CD14-positive monocyte (primary cell): ENCODE data around the gene RIPK1. TPM values are rescaled to one million over a fixed set of nuclear protein-coding genes. Genes with fewer than 3 reads are reported as not detected.

Experiments
- DNase-seq, 3 donors: peaks; one replicate each; pipeline ENCODE4 v3.0.0-alpha.2; 2011 to 2022
- H2AFZ ChIP-seq: 2 replicates; pipeline ENCODE4 v1.6.0; 2012; ENCODE audit warnings: mild to moderate bottlenecking, low read depth, low read length, inconsistent platforms; ENCODE audit not compliant: insufficient read depth, poor library complexity, severe bottlenecking
- H3K27ac ChIP-seq, 2 donors: 1 replicate in 1 of 2; 2 replicates in 1 of 2; pipeline ENCODE4 v1.5.1; 2012 to 2013; ENCODE audit warnings: low read length in 2 of 2, control low read depth in 1 of 2, inconsistent platforms in 1 of 2, low read depth in 1 of 2, mild to moderate bottlenecking in 1 of 2
- H3K27me3 ChIP-seq, 2 donors: one replicate each; pipeline versions ENCODE4 v1.6.0 to v1.6.1; 2011 to 2013; ENCODE audit warnings: low read length in 2 of 2; ENCODE audit not compliant: control insufficient read depth in 2 of 2, insufficient read depth in 2 of 2
- H3K36me3 ChIP-seq, 2 donors: replicated peaks in 1 of 2; 1 replicate in 1 of 2; 2 replicates in 1 of 2; pipeline versions ENCODE4 v1.5.1 to v1.6.1; 2012 to 2013; ENCODE audit warnings: low read length in 2 of 2, control low read depth in 1 of 2, inconsistent platforms in 1 of 2, mild to moderate bottlenecking in 1 of 2; ENCODE audit not compliant: insufficient read depth in 2 of 2, control insufficient read depth in 1 of 2
- H3K4me1 ChIP-seq, 2 donors: 1 replicate in 1 of 2; 2 replicates in 1 of 2; pipeline versions ENCODE4 v1.5.1 to v1.6.1; 2012 to 2013; ENCODE audit warnings: low read length in 2 of 2, control low read depth in 1 of 2, inconsistent platforms in 1 of 2, mild to moderate bottlenecking in 1 of 2, moderate library complexity in 1 of 2; ENCODE audit not compliant: insufficient read depth in 2 of 2, control insufficient read depth in 1 of 2
- H3K4me2 ChIP-seq: replicated peaks from 2 replicates; pipeline ENCODE3; 2012; ENCODE audit warnings: low read length, moderate library complexity, mild to moderate bottlenecking; ENCODE audit not compliant: poor library complexity, severe bottlenecking; ENCODE audit errors: extremely low read depth
- H3K4me3 ChIP-seq, 3 experiments: fragments of 200-600 bp in 1 of 3; sonication (generic) in 1 of 3; replicated peaks in 1 of 3; 1 replicate in 2 of 3; 2 replicates in 1 of 3; pipeline ENCODE4 v1.5.1; 2011 to 2013; ENCODE audit warnings: low read length in 3 of 3, mild to moderate bottlenecking in 3 of 3, control low read depth in 2 of 3, low read depth in 2 of 3, inconsistent platforms in 1 of 3, moderate library complexity in 1 of 3
- H3K79me2 ChIP-seq: 2 replicates; pipeline ENCODE4 v1.6.0; 2012; ENCODE audit warnings: mild to moderate bottlenecking, control low read depth, inconsistent platforms, low read length, moderate library complexity; ENCODE audit not compliant: insufficient read depth
- H3K9ac ChIP-seq: 2 replicates; pipeline ENCODE4 v1.6.0; 2017; ENCODE audit warnings: low read length, mild to moderate bottlenecking; ENCODE audit not compliant: insufficient read depth, poor library complexity, severe bottlenecking
- H3K9me3 ChIP-seq, 2 donors: replicated peaks in 1 of 2; 1 replicate in 1 of 2; 2 replicates in 1 of 2; pipeline versions ENCODE4 v1.5.1 to v1.6.1; 2012 to 2013; ENCODE audit warnings: low read length in 2 of 2, control low read depth in 1 of 2; ENCODE audit not compliant: control insufficient read depth in 1 of 2, insufficient read depth in 1 of 2
- H4K20me1 ChIP-seq: 2 replicates; pipeline ENCODE4 v1.6.0; 2012; ENCODE audit warnings: mild to moderate bottlenecking, low read length, control low read depth, moderate library complexity; ENCODE audit not compliant: insufficient read depth
- H3K27ac Mint-ChIP-seq, 7 donors: one replicate each; pipeline ENCODE4 v1.8.0; 2020; ENCODE audit warnings: mild to moderate bottlenecking in 7 of 7, mixed read lengths in 7 of 7, moderate library complexity in 6 of 7, inconsistent platforms in 2 of 7
- H3K27me3 Mint-ChIP-seq, 3 donors: one replicate each; pipeline ENCODE4 v1.8.0; 2021 to 2022; ENCODE audit warnings: low read depth in 3 of 3, mild to moderate bottlenecking in 3 of 3, mixed read lengths in 3 of 3, moderate library complexity in 3 of 3, inconsistent platforms in 1 of 3
- H3K36me3 Mint-ChIP-seq, 2 donors: one replicate each; pipeline ENCODE4 v1.8.0; 2020; ENCODE audit warnings: mixed read lengths in 2 of 2, inconsistent platforms in 1 of 2, mild to moderate bottlenecking in 1 of 2
- H3K4me1 Mint-ChIP-seq: one replicate; pipeline ENCODE4 v1.8.0; 2020; ENCODE audit warnings: mild to moderate bottlenecking, mixed read lengths
- H3K4me3 Mint-ChIP-seq, 2 donors: one replicate each; pipeline ENCODE4 v1.8.0; 2020; ENCODE audit warnings: mild to moderate bottlenecking in 2 of 2, mixed read lengths in 2 of 2, moderate library complexity in 1 of 2
- H3K9me3 Mint-ChIP-seq, 7 donors: one replicate each; pipeline ENCODE4 v1.8.0; 2020 to 2022; ENCODE audit warnings: mixed read lengths in 7 of 7, mild to moderate bottlenecking in 6 of 7, moderate library complexity in 6 of 7, inconsistent platforms in 2 of 7
- whole genome bisulfite sequencing: methylation state at CpG from one replicate; pipeline ENCODE4 v1.1.5; 2013; ENCODE audit warnings: missing lambda C conversion rate; ENCODE audit not compliant: insufficient coverage; 5-methylcytosine and 5-hydroxymethylcytosine counted together
- intact Hi-C, 2 donors: fragments of 100-400 bp; cut with micrococcal nuclease; formaldehyde crosslinking; loops; one replicate each; pipeline versions ENCODE4 v1.15.0 to v1.15.1; 2023
- polyA plus RNA-seq, 3 donors: library from polyadenylated mRNA; depleted of rRNA in 1 of 3; unstranded in 2 of 3; stranded (reverse) in 1 of 3; fragments of 300-500 nt in 2 of 3; fragments of >200 nt in 1 of 3; fragmentation: Illumina TruSeq in 2 of 3; gene quantifications; 1 replicate in 2 of 3; 2 replicates in 1 of 3; pipeline ENCODE4 v1.2.3, GENCODE V29; 2012 to 2021
- TF ChIP-seq, protein P1 (sequence below): fragments of 200-600 bp; IDR thresholded peaks from one replicate; pipeline ENCODE4 v1.8.0; 2022; ENCODE audit warnings: antibody characterized with exemption, mild to moderate bottlenecking

The RIPK1 gene
- polyA plus RNA-seq, 3 donors: 6.0 to 9.6 (median 9.6) TPM

GRCh38 chr6:3147914-3148757 lies 79.8 kb downstream of the RIPK1 start:
- Histone ChIP-seq H3K27me3 (no peaks in the 10 kb centered on the region), H3K4me2 (no peak overlapping the region), H3K79me2 (no peaks in the 10 kb centered on the region), H4K20me1 (no peaks in the 10 kb centered on the region), H3K9me3 (peaks cover 0 to 3% of the 10 kb centered on the region in 2 donors), H3K4me3 (no peak overlapping the region), H3K27ac (no peak overlapping the region), H3K36me3 (no peaks in the 10 kb centered on the region), H3K4me1 (no peaks in the 10 kb centered on the region), H2AFZ (no peak overlapping the region), H3K9ac (no peak overlapping the region)
- H3K27ac Mint-ChIP-seq: peak overlapping the region in 3 of 7 donors; percentile 2 to 46 (median 32)
- H3K4me3 Mint-ChIP-seq: peak overlapping the region in 1 of 2 donors; percentile 24
- whole genome bisulfite sequencing: 95% methylated on average over 4 of the region's 6 CpGs
- H3K4me1 Mint-ChIP-seq: no peaks in the 10 kb centered on the region
- intact Hi-C loops: no loop called here
- peaks cover 4 to 5% (median 5%) of the 10 kb centered on the region in 3 donors for H3K27me3 Mint-ChIP-seq
- DNase-seq: no peak
- peaks cover 0 to 9% (median 7%) of the 10 kb centered on the region in 7 donors for H3K9me3 Mint-ChIP-seq
- H3K36me3 Mint-ChIP-seq: peaks cover 6 to 9% of the 10 kb centered on the region in 2 donors
- TF ChIP-seq, protein P1, sequence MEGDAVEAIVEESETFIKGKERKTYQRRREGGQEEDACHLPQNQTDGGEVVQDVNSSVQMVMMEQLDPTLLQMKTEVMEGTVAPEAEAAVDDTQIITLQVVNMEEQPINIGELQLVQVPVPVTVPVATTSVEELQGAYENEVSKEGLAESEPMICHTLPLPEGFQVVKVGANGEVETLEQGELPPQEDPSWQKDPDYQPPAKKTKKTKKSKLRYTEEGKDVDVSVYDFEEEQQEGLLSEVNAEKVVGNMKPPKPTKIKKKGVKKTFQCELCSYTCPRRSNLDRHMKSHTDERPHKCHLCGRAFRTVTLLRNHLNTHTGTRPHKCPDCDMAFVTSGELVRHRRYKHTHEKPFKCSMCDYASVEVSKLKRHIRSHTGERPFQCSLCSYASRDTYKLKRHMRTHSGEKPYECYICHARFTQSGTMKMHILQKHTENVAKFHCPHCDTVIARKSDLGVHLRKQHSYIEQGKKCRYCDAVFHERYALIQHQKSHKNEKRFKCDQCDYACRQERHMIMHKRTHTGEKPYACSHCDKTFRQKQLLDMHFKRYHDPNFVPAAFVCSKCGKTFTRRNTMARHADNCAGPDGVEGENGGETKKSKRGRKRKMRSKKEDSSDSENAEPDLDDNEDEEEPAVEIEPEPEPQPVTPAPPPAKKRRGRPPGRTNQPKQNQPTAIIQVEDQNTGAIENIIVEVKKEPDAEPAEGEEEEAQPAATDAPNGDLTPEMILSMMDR: no peak

DNA sequence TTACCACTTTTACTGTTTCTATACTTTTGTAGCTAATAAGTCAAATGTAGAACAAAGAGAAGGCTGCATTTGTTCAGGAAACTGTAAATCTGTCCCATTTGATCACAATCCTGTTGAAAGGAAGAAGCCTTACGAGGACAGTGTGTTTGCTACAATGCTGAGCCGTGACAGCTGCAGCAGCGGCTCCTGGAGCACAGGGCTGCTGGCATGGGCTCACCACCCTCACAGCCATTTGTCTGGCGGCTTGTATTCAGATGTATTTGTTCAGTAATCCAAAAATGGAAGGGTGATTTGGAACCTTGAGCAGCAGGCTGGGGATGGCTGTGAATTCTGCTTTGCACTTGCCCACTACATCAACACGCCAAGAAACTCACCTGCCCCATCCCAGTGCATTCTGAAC lies 83.4 kb downstream of the RIPK1 start:
- Histone ChIP-seq H3K27me3 (peaks cover 6 to 18% of the 10 kb centered on the region in 2 donors), H3K9me3 (peaks cover 0 to 3% of the 10 kb centered on the region in 2 donors), H3K4me2 (no peak overlapping the region), H2AFZ (no peak overlapping the region), H3K27ac (no peak overlapping the region), H4K20me1 (no peaks in the 10 kb centered on the region), H3K4me1 (peaks cover 5% of the 10 kb centered on the region in 2 donors), H3K79me2 (no peaks in the 10 kb centered on the region), H3K9ac (no peak overlapping the region), H3K4me3 (no peak overlapping the region), H3K36me3 (no peaks in the 10 kb centered on the region)
- intact Hi-C loops: no loop called here
- peaks cover 6% of the 10 kb centered on the region for H3K4me1 Mint-ChIP-seq
- H3K9me3 Mint-ChIP-seq: peaks cover 0 to 9% (median 5%) of the 10 kb centered on the region in 7 donors
- DNase-seq: no peak
- peaks cover 17 to 23% (median 19%) of the 10 kb centered on the region in 3 donors for H3K27me3 Mint-ChIP-seq
- WGBS: 83% methylated on average over 3 of the region's 5 CpGs
- H3K4me3 Mint-ChIP-seq: no peak overlapping the region
- peak overlapping the region in 1 of 7 donors; percentile 28 for H3K27ac Mint-ChIP-seq
- TF ChIP-seq, protein P1: no peak
- peaks cover 12 to 20% of the 10 kb centered on the region in 2 donors for H3K36me3 Mint-ChIP-seq
